HG03571 (cell line): Measurements from ENCODE around the gene ST6GALNAC3.
"Not testable (repeated sequence)": the region's sequence is repeated elsewhere in the genome, so short reads cannot be mapped to it uniquely, and the experiment has no call there.

Experiments
- ATAC-seq: cut with Tn5 transposase; IDR thresholded peaks from one replicate; pipeline ENCODE4 v1.9.1; 2021; ENCODE audit not compliant: unreplicated experiment

The ST6GALNAC3 gene

GRCh38 chr1:76238094-76238628 is 163.6 kb downstream of the ST6GALNAC3 start:
- ATAC-seq: no peak

GRCh38 chr1:76239470-76239918 is 164.9 kb downstream of the ST6GALNAC3 start:
- ATAC-seq: no peak

GRCh38 chr1:76240316-76240715 is 165.8 kb downstream of the ST6GALNAC3 start:
- ATAC-seq: no peak

- ATAC-seq: not testable (repeated sequence)
Observed at GRCh38 chr1:76242587-76242986, 168.0 kb downstream of the ST6GALNAC3 start.

- no peak for ATAC-seq
Observed at GRCh38 chr1:76247261-76247852, 172.8 kb downstream of the ST6GALNAC3 start.

GRCh38 chr1:76250271-76250670 is 175.7 kb downstream of the ST6GALNAC3 start:
- no peak for ATAC-seq

- ATAC-seq: no peak
Observed at GRCh38 chr1:76252431-76252830, 177.9 kb downstream of the ST6GALNAC3 start.

GRCh38 chr1:76254104-76255030 is 179.8 kb downstream of the ST6GALNAC3 start:
- ATAC-seq: no peak

GRCh38 chr1:76256289-76257223 is 182.0 kb downstream of the ST6GALNAC3 start:
- ATAC-seq: no peak

GRCh38 chr1:76257823-76258222 is 183.3 kb downstream of the ST6GALNAC3 start:
- ATAC-seq: no peak

GRCh38 chr1:76259270-76259669 is 184.7 kb downstream of the ST6GALNAC3 start:
- ATAC-seq: no peak

- no peak for ATAC-seq
Observed at GRCh38 chr1:76260279-76260678, 185.7 kb downstream of the ST6GALNAC3 start.

- no peak for ATAC-seq
Observed at GRCh38 chr1:76262601-76263000, 188.1 kb downstream of the ST6GALNAC3 start.

GRCh38 chr1:76264642-76265041 is 190.1 kb downstream of the ST6GALNAC3 start:
- no peak for ATAC-seq

GRCh38 chr1:76266762-76267161 is 192.2 kb downstream of the ST6GALNAC3 start:
- ATAC-seq: no peak

- no peak for ATAC-seq
Observed at GRCh38 chr1:76267631-76268030, 193.1 kb downstream of the ST6GALNAC3 start.

- no peak for ATAC-seq
Observed at GRCh38 chr1:76268341-76268740, 193.8 kb downstream of the ST6GALNAC3 start.

- no peak for ATAC-seq
Observed at GRCh38 chr1:76269155-76269554, 194.6 kb downstream of the ST6GALNAC3 start.

GRCh38 chr1:76274302-76274701 is 199.8 kb downstream of the ST6GALNAC3 start:
- no peak for ATAC-seq

- ATAC-seq: no peak
Observed at GRCh38 chr1:76274718-76275117, 200.2 kb downstream of the ST6GALNAC3 start.

- no peak for ATAC-seq
Observed at GRCh38 chr1:76278711-76279100, 204.2 kb downstream of the ST6GALNAC3 start.
